ENCODE measurements around the gene CRABP2. TPM values are rescaled to one million over a fixed set of nuclear protein-coding genes. Genes with fewer than 3 reads are reported as not detected.

Gene CRABP2
- total and polyA plus RNA-seq, 2 of the 13 experiments (the other 11 are each of a cell fraction or from before 2014, with no cell fraction given) = 0.40 to 0.60 TPM

DNA sequence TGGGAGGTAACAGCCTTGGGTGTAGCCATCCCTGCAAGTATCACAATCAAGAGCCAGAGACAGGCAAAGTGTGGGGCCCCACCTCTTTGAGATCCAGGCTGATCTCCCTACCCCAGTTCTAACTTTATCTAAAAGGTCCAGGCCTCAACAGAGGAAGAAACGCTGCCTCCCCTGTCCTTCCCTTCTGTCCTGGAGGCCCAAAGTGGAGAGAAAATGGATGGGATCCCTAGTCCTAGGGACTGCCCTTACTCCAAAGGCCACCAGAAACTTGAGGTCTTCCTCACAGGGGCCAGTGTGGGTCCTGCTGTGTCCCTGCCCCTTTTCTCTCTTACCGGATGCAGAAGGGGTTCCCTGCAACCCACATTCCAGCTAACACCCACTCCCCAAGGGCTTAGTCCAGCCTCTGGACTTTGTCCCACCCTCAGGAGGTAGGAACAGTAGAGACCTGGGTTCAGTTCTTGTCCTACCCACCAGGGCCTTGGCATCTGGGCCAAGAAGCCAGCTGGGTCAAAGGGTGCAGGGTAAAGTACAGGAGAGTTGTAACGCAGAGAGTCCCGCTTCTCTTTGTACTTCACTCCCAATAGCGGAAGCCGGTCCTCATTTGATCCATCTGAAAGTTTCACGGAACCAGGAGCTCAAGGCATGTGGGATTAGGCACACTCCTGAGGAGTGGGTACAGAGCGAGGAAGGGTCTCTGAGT lies 44.2 kb upstream of the CRABP2 start (continued):
- TF ChIP-seq, protein P1, sequence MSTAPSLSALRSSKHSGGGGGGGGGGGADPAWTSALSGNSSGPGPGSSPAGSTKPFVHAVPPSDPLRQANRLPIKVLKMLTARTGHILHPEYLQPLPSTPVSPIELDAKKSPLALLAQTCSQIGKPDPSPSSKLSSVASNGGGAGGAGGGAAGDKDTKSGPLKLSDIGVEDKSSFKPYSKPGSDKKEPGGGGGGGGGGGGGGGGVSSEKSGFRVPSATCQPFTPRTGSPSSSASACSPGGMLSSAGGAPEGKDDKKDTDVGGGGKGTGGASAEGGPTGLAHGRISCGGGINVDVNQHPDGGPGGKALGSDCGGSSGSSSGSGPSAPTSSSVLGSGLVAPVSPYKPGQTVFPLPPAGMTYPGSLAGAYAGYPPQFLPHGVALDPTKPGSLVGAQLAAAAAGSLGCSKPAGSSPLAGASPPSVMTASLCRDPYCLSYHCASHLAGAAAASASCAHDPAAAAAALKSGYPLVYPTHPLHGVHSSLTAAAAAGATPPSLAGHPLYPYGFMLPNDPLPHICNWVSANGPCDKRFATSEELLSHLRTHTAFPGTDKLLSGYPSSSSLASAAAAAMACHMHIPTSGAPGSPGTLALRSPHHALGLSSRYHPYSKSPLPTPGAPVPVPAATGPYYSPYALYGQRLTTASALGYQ (CRISPR knock-in tag; IDR thresholded peaks at IDR 0.05) = 0 out of 2 replicates have a peak, but pooled peaks have one; percentile 23
- no peak for TF ChIP-seq ZNF660 (CRISPR knock-in tag; IDR thresholded peaks at IDR 0.05; ENCODE audit: borderline replicate concordance, low read depth)
- 0 out of 2 replicates have a peak, but pooled peaks have one; percentile 14 for TF ChIP-seq FOSL2 (CRISPR knock-in tag; IDR thresholded peaks at IDR 0.05)
- TF ChIP-seq GTF2F1 (IDR thresholded peaks at IDR 0.05; ENCODE audit: low read length) = no peak
- TF ChIP-seq RCOR2 (CRISPR knock-in tag; IDR thresholded peaks at IDR 0.05) = no peak
- no peak for TF ChIP-seq ZNF567 (CRISPR knock-in tag; IDR thresholded peaks at IDR 0.05; ENCODE audit: borderline replicate concordance)
- peak; percentile 80 for TF ChIP-seq PPARG (CRISPR knock-in tag; conservative IDR thresholded peaks at IDR 0.05)
- TF ChIP-seq MYNN (CRISPR knock-in tag; IDR thresholded peaks at IDR 0.05; ENCODE audit: low read depth) = no peak
- TF ChIP-seq ZNF335 (CRISPR knock-in tag; IDR thresholded peaks at IDR 0.05) = no peak
- TF ChIP-seq SYNCRIP (IDR thresholded peaks at IDR 0.05; ENCODE audit: insufficient read depth, low read depth, low read length) = no peak
- no peak for TF ChIP-seq HMGA1 (CRISPR knock-in tag; conservative IDR thresholded peaks at IDR 0.05)
- TF ChIP-seq, protein P2, sequence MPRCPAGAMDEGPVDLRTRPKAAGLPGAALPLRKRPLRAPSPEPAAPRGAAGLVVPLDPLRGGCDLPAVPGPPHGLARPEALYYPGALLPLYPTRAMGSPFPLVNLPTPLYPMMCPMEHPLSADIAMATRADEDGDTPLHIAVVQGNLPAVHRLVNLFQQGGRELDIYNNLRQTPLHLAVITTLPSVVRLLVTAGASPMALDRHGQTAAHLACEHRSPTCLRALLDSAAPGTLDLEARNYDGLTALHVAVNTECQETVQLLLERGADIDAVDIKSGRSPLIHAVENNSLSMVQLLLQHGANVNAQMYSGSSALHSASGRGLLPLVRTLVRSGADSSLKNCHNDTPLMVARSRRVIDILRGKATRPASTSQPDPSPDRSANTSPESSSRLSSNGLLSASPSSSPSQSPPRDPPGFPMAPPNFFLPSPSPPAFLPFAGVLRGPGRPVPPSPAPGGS (CRISPR knock-in tag; IDR thresholded peaks at IDR 0.05) = no peak
- TF ChIP-seq ZNF530 (CRISPR knock-in tag; IDR thresholded peaks at IDR 0.05; ENCODE audit: low read depth) = no peak
- no peak for TF ChIP-seq IRX3 (CRISPR knock-in tag; IDR thresholded peaks at IDR 0.05; ENCODE audit: borderline replicate concordance, low read depth)
